ENCODE results near the gene CCDC9B.

- TF ChIP-seq EZH2 (IDR thresholded peaks at IDR 0.05; ENCODE audit: insufficient read depth, poor library complexity, severe bottlenecking) (no peak), EZH2phosphoT487 (IDR thresholded peaks at IDR 0.05; ENCODE audit: insufficient read depth, low read depth) (no peak)
Measured at GRCh38 chr15:40295877-40296560, 44.7 kb downstream of the CCDC9B start.

Measured in GM23248 (cell line).